Neural cell (in vitro differentiated cells): ENCODE results near the gene GASK1B. TPM values are rescaled to one million over a fixed set of nuclear protein-coding genes. Genes with fewer than 3 reads are reported as not detected.

Experiments
- H2AFZ ChIP-seq: fragments of 200-600, 300-800 bp; sonication (generic), shearing (Covaris generic); 2 replicates; pipeline ENCODE4 v1.6.0; 2014; ENCODE audit warnings: low read depth, mild to moderate bottlenecking, antibody characterized with exemption, low read length, moderate library complexity
- H3F3A ChIP-seq: fragments of 200-600 bp; shearing (Covaris generic); 2 replicates; pipeline ENCODE4 v1.6.1; 2016; ENCODE audit warnings: mild to moderate bottlenecking, moderate library complexity, mixed read lengths, antibody characterized with exemption, low read length; ENCODE audit not compliant: insufficient read depth, poor library complexity, severe bottlenecking
- H3K27ac ChIP-seq: fragments of 200-600, 300-800 bp; sonication (generic), shearing (Covaris generic); 2 replicates; pipeline ENCODE4 v1.5.1; 2014; ENCODE audit warnings: mild to moderate bottlenecking, low read length, moderate library complexity
- H3K27me3 ChIP-seq: fragments of 300-800, 200-600 bp; sonication (generic), shearing (Covaris generic); 2 replicates; pipeline ENCODE4 v1.6.0; 2014; ENCODE audit warnings: mild to moderate bottlenecking, low read depth, low read length, moderate library complexity; ENCODE audit not compliant: insufficient read depth
- H3K36me3 ChIP-seq: fragments of 300-800, 200-600 bp; sonication (generic), shearing (Covaris generic); 2 replicates; pipeline ENCODE4 v1.5.1; 2014; ENCODE audit warnings: mild to moderate bottlenecking, antibody characterized with exemption, low read length, moderate library complexity; ENCODE audit not compliant: insufficient read depth
- H3K4me2 ChIP-seq: fragments of 300-800, 200-600 bp; sonication (generic), shearing (Covaris generic); 2 replicates; pipeline ENCODE4 v1.6.0; 2014; ENCODE audit warnings: mild to moderate bottlenecking, low read length
- H3K4me3 ChIP-seq: fragments of 300-800, 200-600 bp; sonication (generic), shearing (Covaris generic); 2 replicates; pipeline ENCODE4 v1.5.1; 2014; ENCODE audit warnings: mild to moderate bottlenecking, low read length, moderate library complexity
- H3K79me2 ChIP-seq: fragments of 200-600 bp; shearing (Covaris generic); replicated peaks from 2 replicates; pipeline ENCODE4 v1.6.0; 2014; ENCODE audit warnings: mild to moderate bottlenecking, low read length, moderate library complexity; ENCODE audit not compliant: insufficient read depth
- H3K9ac ChIP-seq: fragments of 300-800, 200-600 bp; sonication (generic), shearing (Covaris generic); 2 replicates; pipeline ENCODE4 v1.6.1; 2016; ENCODE audit warnings: mild to moderate bottlenecking, low read length, mixed read lengths
- H3K9me2 ChIP-seq: fragments of 200-600 bp; shearing (Covaris generic); 2 replicates; pipeline ENCODE4 v1.6.1; 2016; ENCODE audit warnings: mild to moderate bottlenecking, low read length, mixed read lengths; ENCODE audit not compliant: insufficient read depth
- H3K9me3 ChIP-seq: fragments of 200-600, 300-800 bp; sonication (generic), shearing (Covaris generic); 2 replicates; pipeline ENCODE4 v1.6.1; 2016; ENCODE audit warnings: mild to moderate bottlenecking, mixed run types, low read length, moderate library complexity, mixed read lengths
- H4K20me1 ChIP-seq: fragments of 200-600 bp; shearing (Covaris generic); 2 replicates; pipeline ENCODE4 v1.6.1; 2016; ENCODE audit warnings: mild to moderate bottlenecking, mixed run types; ENCODE audit not compliant: insufficient read depth
- EP300 ChIP-seq: fragments of 450-650 bp; conservative IDR thresholded peaks from 2 replicates; pipeline ENCODE4 v1.6.1; 2014; ENCODE audit warnings: antibody characterized with exemption, mild to moderate bottlenecking, moderate library complexity; ENCODE audit not compliant: poor library complexity, severe bottlenecking
- EZH2 ChIP-seq: fragments of 200-600, 300-800 bp; shearing (Covaris generic), sonication (generic); IDR thresholded peaks from 2 replicates; pipeline ENCODE4 v1.6.1; 2014; ENCODE audit warnings: antibody characterized with exemption, low read length, borderline replicate concordance, mild to moderate bottlenecking; ENCODE audit not compliant: insufficient read depth, poor library complexity, severe bottlenecking
- MXI1 ChIP-seq: fragments of 450-650 bp; conservative IDR thresholded peaks from 2 replicates; pipeline ENCODE4 v1.6.1; 2014; ENCODE audit warnings: antibody characterized with exemption, mild to moderate bottlenecking; ENCODE audit not compliant: poor library complexity, severe bottlenecking
- POLR2AphosphoS5 ChIP-seq: IDR thresholded peaks from 2 replicates; pipeline ENCODE4 v1.6.1; 2012
- RAD21 ChIP-seq: fragments of 450-650 bp; conservative IDR thresholded peaks from 2 replicates; pipeline ENCODE4 v1.6.1; 2014; ENCODE audit warnings: antibody characterized with exemption, mild to moderate bottlenecking, moderate library complexity
- SMC3 ChIP-seq: fragments of 450-650 bp; conservative IDR thresholded peaks from 2 replicates; pipeline ENCODE4 v1.6.1; 2014; ENCODE audit warnings: antibody characterized with exemption, mild to moderate bottlenecking, moderate library complexity; ENCODE audit not compliant: poor library complexity
- TAF1 ChIP-seq: IDR thresholded peaks from 2 replicates; pipeline ENCODE4 v1.6.1; 2012; ENCODE audit warnings: low read depth
- polyA plus RNA-seq: library from polyadenylated mRNA; depleted of rRNA; stranded (reverse); fragments of >200 nt; gene quantifications from 2 replicates; pipeline ENCODE4 v1.2.3, GENCODE V29; 2014
- TF ChIP-seq, protein P1 (sequence below): fragments of 450-650 bp; IDR thresholded peaks from 2 replicates; pipeline ENCODE4 v1.5.1; 2014; ENCODE audit warnings: antibody characterized with exemption, mild to moderate bottlenecking, moderate library complexity; ENCODE audit not compliant: poor library complexity, severe bottlenecking
- TF ChIP-seq, protein P2 (sequence below): IDR thresholded peaks from 2 replicates; pipeline ENCODE4 v1.6.1; 2012; ENCODE audit warnings: borderline replicate concordance

Gene GASK1B
- polyA plus RNA-seq, 1 donor from 2014 or later = 0.40 TPM

DNA sequence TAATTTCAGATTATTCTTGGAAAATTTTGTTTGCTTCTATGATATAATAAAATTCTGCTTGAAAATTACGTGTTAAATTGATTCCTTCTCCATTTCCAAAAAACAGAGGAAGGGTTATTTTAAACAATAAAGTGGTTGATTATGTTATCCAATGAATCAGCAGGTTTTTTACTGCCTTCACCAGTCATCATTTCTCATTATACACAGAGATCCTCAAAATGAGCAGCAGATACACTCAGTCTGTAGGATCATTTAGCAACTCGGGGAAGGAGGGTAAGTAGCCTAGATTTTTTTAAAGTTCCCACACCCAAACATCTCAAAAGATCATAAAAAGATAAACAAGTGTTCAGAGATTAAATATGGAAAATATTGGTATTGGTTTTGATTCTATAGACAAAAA is 30.6 kb upstream of the GASK1B start:
- Histone ChIP-seq H3K4me3 (no peak overlapping the region), H3K9me3 (no peaks in the 10 kb centered on the region), H3K9me2 (no peaks in the 10 kb centered on the region), H3K27ac (no peak overlapping the region), H3K36me3 (no peaks in the 10 kb centered on the region), H3K9ac (no peak overlapping the region), H3K4me2 (no peak overlapping the region), H3K27me3 (no peaks in the 10 kb centered on the region), H3K79me2 (no peaks in the 10 kb centered on the region), H4K20me1 (no peaks in the 10 kb centered on the region), H3F3A (no peaks in the 10 kb centered on the region), H2AFZ (no peak overlapping the region)
- no peak for TF ChIP-seq SMC3
- no peak for TF ChIP-seq POLR2AphosphoS5
- TF ChIP-seq RAD21 = no peak
- no peak for TF ChIP-seq EZH2
- TF ChIP-seq MXI1 = no peak
- no peak for TF ChIP-seq TAF1
- TF ChIP-seq, protein P1, sequence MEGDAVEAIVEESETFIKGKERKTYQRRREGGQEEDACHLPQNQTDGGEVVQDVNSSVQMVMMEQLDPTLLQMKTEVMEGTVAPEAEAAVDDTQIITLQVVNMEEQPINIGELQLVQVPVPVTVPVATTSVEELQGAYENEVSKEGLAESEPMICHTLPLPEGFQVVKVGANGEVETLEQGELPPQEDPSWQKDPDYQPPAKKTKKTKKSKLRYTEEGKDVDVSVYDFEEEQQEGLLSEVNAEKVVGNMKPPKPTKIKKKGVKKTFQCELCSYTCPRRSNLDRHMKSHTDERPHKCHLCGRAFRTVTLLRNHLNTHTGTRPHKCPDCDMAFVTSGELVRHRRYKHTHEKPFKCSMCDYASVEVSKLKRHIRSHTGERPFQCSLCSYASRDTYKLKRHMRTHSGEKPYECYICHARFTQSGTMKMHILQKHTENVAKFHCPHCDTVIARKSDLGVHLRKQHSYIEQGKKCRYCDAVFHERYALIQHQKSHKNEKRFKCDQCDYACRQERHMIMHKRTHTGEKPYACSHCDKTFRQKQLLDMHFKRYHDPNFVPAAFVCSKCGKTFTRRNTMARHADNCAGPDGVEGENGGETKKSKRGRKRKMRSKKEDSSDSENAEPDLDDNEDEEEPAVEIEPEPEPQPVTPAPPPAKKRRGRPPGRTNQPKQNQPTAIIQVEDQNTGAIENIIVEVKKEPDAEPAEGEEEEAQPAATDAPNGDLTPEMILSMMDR = no peak
- TF ChIP-seq, protein P2, sequence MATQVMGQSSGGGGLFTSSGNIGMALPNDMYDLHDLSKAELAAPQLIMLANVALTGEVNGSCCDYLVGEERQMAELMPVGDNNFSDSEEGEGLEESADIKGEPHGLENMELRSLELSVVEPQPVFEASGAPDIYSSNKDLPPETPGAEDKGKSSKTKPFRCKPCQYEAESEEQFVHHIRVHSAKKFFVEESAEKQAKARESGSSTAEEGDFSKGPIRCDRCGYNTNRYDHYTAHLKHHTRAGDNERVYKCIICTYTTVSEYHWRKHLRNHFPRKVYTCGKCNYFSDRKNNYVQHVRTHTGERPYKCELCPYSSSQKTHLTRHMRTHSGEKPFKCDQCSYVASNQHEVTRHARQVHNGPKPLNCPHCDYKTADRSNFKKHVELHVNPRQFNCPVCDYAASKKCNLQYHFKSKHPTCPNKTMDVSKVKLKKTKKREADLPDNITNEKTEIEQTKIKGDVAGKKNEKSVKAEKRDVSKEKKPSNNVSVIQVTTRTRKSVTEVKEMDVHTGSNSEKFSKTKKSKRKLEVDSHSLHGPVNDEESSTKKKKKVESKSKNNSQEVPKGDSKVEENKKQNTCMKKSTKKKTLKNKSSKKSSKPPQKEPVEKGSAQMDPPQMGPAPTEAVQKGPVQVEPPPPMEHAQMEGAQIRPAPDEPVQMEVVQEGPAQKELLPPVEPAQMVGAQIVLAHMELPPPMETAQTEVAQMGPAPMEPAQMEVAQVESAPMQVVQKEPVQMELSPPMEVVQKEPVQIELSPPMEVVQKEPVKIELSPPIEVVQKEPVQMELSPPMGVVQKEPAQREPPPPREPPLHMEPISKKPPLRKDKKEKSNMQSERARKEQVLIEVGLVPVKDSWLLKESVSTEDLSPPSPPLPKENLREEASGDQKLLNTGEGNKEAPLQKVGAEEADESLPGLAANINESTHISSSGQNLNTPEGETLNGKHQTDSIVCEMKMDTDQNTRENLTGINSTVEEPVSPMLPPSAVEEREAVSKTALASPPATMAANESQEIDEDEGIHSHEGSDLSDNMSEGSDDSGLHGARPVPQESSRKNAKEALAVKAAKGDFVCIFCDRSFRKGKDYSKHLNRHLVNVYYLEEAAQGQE = no peak
- TF ChIP-seq EP300 = no peak

DNA sequence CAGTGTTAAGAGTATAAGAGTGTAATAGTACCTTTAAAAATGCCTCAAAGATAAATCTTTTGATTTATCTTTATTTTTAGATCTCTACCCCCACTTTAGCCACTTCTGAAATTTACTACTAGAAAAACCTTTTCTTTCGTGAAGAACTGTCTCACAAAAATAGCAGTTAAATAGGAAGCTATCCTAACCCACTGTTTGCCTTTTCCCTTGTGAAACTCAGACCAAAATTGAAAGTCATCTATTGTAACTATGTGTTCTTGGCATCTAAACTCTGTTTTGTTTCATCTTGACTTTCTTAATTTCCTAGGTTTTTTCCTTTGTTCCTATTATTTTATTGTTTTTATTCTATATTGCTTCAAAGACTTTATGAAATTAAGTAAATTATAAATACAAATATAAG is 29.7 kb upstream of the GASK1B start:
- Histone ChIP-seq H3K27ac (no peak overlapping the region), H3K27me3 (no peaks in the 10 kb centered on the region), H3K9me3 (no peaks in the 10 kb centered on the region), H4K20me1 (no peaks in the 10 kb centered on the region), H3F3A (no peaks in the 10 kb centered on the region), H3K9me2 (no peaks in the 10 kb centered on the region), H3K4me3 (no peak overlapping the region), H3K36me3 (no peaks in the 10 kb centered on the region), H3K9ac (no peak overlapping the region), H2AFZ (no peak overlapping the region), H3K79me2 (no peaks in the 10 kb centered on the region), H3K4me2 (no peak overlapping the region)
- TF ChIP-seq, protein P2 = no peak
- TF ChIP-seq EP300 (no peak), POLR2AphosphoS5 (no peak), MXI1 (no peak), TAF1 (no peak), SMC3 (no peak), RAD21 (no peak), EZH2 (no peak)
- TF ChIP-seq, protein P1 = no peak
